ENCODE measurements around the gene VGLL4. TPM values are rescaled to one million over a fixed set of nuclear protein-coding genes. Genes with fewer than 3 reads are reported as not detected.

The VGLL4 gene
- total RNA-seq, 1 experiment from 2014 or later = 42.1 TPM

GRCh38 chr3:11651900-11652299, 8.2 kb upstream of the VGLL4 start:
- Histone ChIP-seq H3K79me2 (ENCODE audit: insufficient read depth, low read length) (no peaks in the 10 kb centered on the region), H3K18ac (ENCODE audit: insufficient read length, low read depth, low read length) (no peak overlapping the region), H3K27ac (ENCODE audit: insufficient read length, low read depth, low read length) (no peak overlapping the region), H3K4ac (ENCODE audit: low read depth, low read length) (no peak overlapping the region), H2BK20ac (ENCODE audit: low read depth, low read length, poor library complexity, severe bottlenecking) (no peak overlapping the region), H3K79me1 (ENCODE audit: insufficient read depth, low read depth, low read length, poor library complexity, severe bottlenecking) (no peaks in the 10 kb centered on the region), H3K56ac (ENCODE audit: insufficient read length, low read depth, low read length) (no peak overlapping the region), H3K14ac (ENCODE audit: insufficient read depth, low read length) (no peak overlapping the region), H3T11ph (ENCODE audit: low read length) (no peak overlapping the region), H4K8ac (replicated peaks; ENCODE audit: insufficient read length, low read depth, low read length) (no peak overlapping the region), H2BK12ac (ENCODE audit: insufficient read length, low read depth, low read length) (no peak overlapping the region), H4K5ac (ENCODE audit: insufficient read length, low read depth, low read length) (no peak overlapping the region), H2AK5ac (ENCODE audit: insufficient read length, low read length) (no peak overlapping the region), H2BK15ac (ENCODE audit: low read depth, low read length) (no peak overlapping the region), H2BK5ac (ENCODE audit: insufficient read length, low read length) (no peak overlapping the region), H3K23me2 (ENCODE audit: insufficient read length, low read depth, low read length, poor library complexity, severe bottlenecking) (no peaks in the 10 kb centered on the region), H3K9ac (ENCODE audit: extremely low read depth, insufficient read length, low read length) (no peak overlapping the region), H3K27me3 (ENCODE audit: insufficient read depth, low read length) (no peaks in the 10 kb centered on the region), H4K20me1 (ENCODE audit: control insufficient read depth, insufficient read depth, insufficient read length) (no peaks in the 10 kb centered on the region), H2AFZ (ENCODE audit: low read length) (no peak overlapping the region), H3K9me3 (ENCODE audit: control insufficient read depth, low read depth, low read length) (no peaks in the 10 kb centered on the region), H4K91ac (ENCODE audit: insufficient read length, low read depth, low read length) (no peak overlapping the region), H3K4me1 (ENCODE audit: insufficient read depth, low read length) (no peaks in the 10 kb centered on the region; the same call in 1 of the 2 replicates), H3K23ac (ENCODE audit: insufficient read length, low read depth, low read length) (no peak overlapping the region), H3K4me2 (ENCODE audit: insufficient read depth, insufficient read length, low read length) (no peak overlapping the region), H2BK120ac (ENCODE audit: low read depth, low read length, poor library complexity, severe bottlenecking) (no peak overlapping the region)
- H3K4me3 Mint-ChIP-seq = no peak overlapping the region
- peaks cover 37 to 38% of the 10 kb centered on the region in 2 experiments for H3K4me1 Mint-ChIP-seq
- H3K27me3 Mint-ChIP-seq (ENCODE audit: low read depth) = no peaks in the 10 kb centered on the region; the same call in 1 of the 2 replicates
- no peak for DNase-seq
- no peaks in the 10 kb centered on the region for H3K9me3 Mint-ChIP-seq
- no CpG with 5 or more reads among the region's 2 CpGs for WGBS (ENCODE audit: extremely low coverage, insufficient read length, low lambda C conversion rate)
- no peak overlapping the region for H3K27ac Mint-ChIP-seq
- peak; percentile 80 for TF ChIP-seq CTCF (conservative IDR thresholded peaks at IDR 0.05)
- H3K36me3 Mint-ChIP-seq (ENCODE audit: insufficient read depth in 1 of 3, low read depth in 3 of 3) = no peaks in the 10 kb centered on the region

Data from H9 (cell line).